GM21576 (cell line): ENCODE results near the gene SLC18A3.

ENCODE experiments used
- ATAC-seq: cut with Tn5 transposase; IDR thresholded peaks from one replicate; pipeline ENCODE4 v1.9.1; 2021; ENCODE audit warnings: mild to moderate bottlenecking, moderate library complexity; ENCODE audit not compliant: unreplicated experiment

Gene SLC18A3

DNA sequence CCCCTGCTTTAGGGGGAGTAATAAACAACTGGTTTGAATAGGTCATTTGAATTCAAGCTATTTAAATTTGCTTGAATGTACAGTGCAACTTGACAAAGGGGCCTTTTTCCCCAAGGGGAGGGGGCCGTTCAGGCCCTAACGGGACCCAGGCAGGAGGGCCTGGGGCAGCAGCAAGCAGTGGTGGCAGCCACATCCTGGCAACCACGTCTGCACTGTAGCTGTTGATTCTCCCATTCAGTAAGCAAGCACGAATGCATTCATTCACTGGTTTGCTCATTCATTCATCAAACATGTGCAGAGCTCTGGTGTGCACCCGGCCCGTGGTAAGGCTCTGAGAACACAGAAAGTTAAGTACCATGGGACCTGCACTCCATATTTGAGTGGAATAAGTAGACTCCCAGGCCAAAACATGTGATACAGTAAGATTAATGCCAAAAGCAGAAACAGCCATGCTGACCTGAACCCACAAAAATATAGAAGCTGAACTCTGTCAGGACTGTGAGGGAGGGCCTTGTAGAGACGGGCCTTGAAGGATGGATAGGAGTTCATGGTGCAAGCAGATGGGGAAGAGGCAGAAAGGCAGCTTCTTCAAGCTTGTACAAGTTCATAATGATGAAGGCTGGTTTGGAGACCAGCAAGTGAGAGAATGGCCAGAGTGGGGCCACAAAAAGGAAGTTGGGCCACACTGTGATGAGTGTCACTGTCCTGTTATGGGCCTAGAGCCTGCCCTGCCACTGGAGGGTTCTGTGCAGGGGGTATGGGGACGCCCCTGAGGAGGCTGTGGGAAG lies 40.0 kb downstream of the SLC18A3 start:
- ATAC-seq = no peak

DNA sequence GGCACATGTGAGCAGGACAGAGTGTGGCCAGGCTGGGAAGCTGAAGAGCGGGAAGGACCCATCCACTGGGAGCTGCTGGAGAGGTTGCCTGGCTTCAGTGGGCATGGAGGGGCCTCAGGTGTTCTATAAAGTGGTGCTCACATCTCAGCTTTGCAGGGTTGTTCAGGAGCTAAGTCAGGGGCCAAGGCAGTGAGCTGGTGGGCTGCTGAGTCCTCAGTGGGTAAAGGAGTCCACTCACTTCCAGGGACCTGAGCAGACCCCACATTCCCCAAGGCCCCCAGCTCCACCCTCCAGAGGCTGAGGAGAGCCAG lies 40.6 kb downstream of the SLC18A3 start:
- no peak for ATAC-seq

DNA sequence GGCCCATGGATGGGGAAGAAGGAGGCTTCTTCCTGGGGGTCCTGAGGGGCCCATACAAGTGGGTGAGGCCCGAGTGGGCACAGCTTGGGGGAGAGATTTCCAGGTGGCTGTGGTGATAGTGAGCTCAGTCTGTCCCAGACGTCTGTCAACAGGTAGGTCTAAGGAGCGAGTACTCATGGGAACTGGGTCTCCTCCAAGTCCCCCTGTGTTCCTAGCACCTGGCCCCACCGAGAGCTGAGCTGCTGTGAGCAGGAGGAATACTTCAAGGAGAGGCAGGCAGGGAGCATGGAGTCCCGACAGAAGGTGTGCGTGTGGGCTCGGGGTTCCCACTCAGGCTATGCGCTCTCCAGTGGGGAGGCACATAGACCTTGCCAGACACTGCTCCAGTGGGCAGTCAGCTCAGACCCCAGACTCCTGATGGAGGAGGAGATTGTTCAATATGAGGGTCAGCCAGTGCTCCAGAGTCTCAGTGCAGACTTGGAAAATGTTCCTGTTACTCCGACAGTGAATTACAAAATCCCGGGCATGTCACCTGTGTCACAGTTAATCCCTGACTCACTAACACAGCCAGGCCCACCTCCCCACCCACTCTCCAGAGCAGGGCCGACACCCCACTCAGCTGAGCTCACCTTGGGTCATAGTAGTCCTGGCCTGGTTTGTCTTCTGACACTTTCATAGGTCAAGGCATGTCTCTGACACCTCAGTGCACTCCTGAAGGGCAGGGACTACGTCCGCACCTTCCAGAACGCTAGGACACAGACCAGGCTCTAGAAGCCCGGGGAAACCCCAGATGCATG lies 41.1 kb downstream of the SLC18A3 start:
- no peak for ATAC-seq

DNA sequence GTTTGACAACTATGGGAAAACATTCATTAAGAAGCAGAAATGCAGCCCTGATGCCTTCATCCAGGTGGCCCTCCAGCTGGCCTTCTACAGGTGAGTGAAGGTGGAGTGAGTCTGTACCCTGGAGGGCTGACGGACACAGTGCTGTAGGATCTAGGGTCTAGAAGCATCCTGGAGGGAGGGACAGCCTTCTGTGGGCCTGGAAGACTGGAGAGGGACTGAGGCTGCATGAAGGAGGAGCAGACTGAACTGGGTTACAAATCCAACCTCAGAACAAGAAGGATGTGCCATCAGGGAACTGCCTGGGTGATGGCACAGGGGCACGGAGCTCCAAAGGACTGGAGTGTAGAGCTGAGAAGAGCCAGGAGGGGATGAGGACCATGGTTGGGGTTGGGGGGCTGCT lies 41.8 kb downstream of the SLC18A3 start:
- ATAC-seq = no peak

DNA sequence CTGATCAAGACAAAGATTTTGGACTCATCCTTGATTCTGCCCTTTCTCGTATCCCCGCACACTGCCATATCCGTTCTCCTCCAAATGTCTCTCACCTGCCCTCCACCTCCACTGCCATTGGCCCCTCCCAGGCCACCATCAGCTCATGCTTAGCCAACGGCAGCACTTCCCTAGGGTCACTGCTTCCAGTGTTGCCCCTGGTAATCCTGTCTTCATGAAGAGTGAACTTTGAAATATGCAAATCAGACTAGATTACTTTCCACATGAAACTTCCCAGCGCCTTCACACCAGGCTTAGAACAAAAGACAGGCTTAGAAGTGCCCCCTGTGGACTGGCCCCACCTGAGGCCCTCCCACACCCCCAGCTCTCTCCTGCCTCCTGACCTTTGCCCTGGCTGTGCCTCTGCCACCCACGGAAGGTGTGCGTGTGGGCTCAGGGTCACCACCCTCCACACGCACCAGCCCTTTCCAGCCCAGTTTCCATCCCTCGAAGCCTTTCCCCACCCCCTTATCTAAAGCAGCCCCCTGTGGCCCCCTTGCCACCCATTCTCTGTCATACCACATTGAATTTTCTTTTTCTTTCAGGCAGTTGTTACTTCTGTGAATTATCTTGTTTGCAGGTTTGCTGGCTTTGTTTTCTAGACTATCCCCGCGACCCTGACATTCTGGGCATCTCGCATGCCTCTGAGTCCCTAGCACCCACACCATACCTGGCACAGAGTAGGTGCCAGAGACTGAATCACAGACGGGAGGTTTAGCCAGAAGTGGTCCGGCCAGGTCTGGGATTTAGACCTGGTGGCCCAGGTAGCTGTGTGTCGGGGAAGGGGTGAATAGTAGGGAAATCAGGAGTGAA lies 42.5 kb downstream of the SLC18A3 start:
- ATAC-seq = no peak

DNA sequence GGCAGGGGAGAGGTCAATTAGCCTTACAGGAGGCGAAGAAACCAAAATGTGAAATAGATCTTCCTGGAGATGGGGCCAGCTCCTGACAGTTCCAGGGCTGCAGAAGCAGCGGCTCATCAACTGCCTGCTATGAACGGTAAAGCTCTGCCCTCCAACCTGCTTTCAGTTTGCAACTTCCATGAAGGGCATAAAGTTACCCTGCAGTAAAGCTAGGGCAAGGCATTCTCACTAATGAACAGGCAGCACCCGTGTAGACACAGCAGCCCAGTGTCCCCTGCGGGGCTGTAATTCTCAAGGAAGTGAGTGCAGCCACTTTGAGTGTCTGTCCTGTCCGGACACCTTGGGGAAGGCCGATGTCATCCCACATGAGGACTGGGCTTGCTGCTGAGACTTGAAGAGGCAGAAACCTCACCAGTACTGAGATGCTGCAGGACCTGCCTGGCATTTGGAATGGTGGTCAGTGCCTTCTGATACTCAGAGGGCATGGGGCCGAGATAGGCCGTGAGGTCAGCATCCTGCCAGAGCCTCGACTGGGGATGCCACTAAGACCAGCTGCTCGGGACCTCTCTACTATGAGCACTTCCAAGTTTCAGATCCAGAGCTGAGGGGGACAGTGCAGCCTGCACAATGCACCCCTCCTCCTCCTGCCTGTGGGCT lies 43.3 kb downstream of the SLC18A3 start:
- ATAC-seq = no peak

DNA sequence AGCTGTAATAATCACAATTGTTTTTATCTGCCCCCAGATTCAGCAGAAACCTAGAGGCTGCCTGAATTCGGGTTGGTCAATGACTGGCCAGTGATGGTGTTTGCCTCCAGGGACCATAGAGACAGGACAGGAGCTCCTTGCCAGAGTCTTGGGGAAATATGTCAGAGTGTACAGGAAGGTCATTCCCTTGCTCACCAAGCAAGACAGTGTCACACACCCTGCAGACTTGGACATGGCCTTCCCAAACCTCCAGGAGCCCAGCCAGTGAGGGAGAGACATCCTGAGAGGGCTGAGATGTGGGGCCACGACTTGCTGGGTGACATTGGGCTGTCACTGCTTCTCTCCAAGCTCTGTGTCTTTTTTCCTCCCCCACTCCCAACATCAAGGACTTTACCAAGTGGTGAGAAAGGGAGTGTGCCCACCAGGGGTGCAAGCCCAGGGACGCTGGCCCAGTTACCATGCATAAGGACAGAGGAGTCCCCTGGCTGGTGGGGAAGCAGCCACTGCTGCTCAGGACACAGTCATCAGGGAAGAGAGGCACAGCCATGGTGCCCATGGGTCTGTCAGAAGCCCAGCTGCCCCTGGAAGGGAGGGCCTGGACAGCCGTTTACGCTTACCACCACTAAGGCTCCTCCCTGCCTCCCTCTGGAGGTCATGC lies 44.1 kb downstream of the SLC18A3 start:
- ATAC-seq = no peak

DNA sequence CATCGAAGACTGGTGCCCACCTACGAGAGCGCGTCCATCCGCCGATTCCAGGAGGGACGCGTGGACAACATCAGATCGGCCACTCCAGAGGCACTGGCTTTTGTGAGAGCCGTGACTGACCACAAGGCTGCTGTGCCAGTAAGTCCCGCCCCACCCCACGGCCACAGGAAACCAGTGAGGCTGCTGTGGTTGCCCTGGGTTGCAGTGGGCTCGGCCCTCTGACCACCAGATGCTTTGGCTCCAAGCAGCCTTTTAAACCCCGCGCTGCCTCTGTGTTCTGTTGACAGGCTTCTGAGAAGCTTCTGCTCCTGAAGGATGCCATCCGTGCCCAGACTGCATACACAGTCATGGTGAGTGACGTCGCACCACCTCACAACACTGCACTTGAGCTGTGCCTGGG lies 45.0 kb downstream of the SLC18A3 start:
- ATAC-seq = no peak

DNA sequence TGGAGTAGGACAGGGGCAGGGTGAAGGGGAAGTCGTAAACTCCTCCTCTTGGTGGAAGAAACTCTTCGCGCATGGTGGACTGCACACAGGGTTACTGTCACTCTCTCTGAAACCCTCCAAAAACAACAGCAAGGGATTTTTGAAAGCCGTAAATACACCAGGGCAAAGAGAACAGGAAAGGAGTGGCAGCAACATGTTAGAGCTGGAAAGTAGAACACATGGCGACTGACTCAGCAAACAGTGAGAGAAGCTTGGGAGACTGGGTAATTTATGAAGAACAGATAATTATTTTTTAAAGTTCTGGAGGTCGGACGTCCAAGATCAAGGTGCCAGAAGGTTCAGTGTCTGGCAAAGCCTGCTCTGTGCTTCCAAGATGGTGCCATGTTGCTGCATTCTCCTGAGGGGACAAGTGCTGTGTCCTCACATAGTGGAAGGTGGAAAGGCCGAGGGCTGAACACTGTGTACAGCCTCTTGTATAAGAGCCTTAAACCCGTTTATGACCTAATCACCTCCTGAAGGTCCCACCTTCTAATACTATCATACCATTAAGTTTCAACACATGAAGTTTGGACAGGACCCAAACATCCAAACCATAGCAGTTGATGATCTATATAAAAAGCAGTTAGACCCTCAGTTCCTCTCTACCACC lies 46.9 kb downstream of the SLC18A3 start:
- no peak for ATAC-seq

DNA sequence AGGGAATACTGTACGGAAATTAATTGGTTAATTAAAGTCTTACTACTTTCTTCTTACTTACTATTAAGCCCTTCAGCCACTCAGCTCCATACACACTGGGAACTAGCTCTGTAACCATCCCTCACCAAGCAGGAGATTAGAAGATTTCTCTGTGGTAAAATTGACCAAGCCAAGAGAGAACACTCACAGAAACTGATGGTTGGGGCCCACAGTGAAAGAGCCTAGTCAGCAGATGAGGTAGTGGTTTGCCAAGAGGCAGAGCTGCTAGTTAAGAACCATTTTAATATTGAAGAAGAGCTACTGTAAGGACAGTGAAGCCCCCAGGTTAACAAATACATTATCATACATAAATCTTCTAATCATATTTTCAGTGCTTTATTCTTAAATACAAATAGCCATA lies 47.5 kb downstream of the SLC18A3 start:
- ATAC-seq = no peak

DNA sequence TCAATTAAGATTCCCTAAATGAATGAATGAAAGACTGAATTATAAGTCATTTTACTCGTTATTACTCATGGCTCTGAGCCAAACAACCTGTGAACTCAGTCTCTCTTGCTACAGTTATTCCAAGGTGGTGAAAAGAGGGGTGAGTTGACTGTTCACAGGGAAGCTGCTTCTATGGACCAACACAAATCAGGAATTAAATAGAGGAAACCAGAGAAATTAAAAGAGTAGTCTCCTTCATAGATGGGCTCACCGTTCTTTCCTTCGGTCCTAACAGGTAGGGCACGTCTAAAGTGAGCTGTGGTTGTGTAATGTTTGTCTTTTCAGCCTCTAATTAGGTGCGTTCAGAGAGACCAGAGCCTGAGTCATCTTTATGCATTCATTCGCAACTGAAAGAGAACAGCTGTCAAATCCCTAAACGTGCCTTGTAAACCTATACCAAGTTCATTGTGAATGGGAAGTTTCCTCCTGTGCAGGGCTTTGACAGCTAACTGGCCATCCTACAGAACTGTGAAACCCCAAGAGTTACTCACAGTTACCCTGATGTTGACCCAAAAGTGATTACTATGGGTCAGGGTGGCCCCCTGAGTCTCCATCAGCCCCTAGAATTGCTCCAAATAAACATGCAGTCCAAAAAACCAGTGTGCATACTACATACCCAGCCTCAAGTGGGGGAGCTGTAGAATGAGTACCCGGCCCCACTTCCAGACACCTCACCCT lies 51.2 kb downstream of the SLC18A3 start:
- no peak for ATAC-seq
